HG02763 (cell line): ENCODE data around the gene URM1.
"Not testable (repeated sequence)": the region's sequence is repeated elsewhere in the genome, so short reads cannot be mapped to it uniquely, and the experiment has no call there.

Source experiments
- ATAC-seq: cut with Tn5 transposase; IDR thresholded peaks from one replicate; pipeline ENCODE4 v1.9.1; 2021; ENCODE audit warnings: mild to moderate bottlenecking, moderate library complexity; ENCODE audit not compliant: unreplicated experiment

Gene URM1

GRCh38 chr9:128406848-128407391, 35.7 kb downstream of the URM1 start:
- no peak for ATAC-seq

- no peak for ATAC-seq
Observed at GRCh38 chr9:128408963-128409431, 37.8 kb downstream of the URM1 start.

- ATAC-seq = no peak
Observed at GRCh38 chr9:128409450-128409849, 38.3 kb downstream of the URM1 start.

- ATAC-seq = no peak
Observed at GRCh38 chr9:128409978-128410377, 38.8 kb downstream of the URM1 start.

GRCh38 chr9:128411364-128412119, 40.4 kb downstream of the URM1 start:
- no peak for ATAC-seq

- no peak for ATAC-seq
Observed at GRCh38 chr9:128412120-128412790, 41.1 kb downstream of the URM1 start.

- ATAC-seq = not testable (repeated sequence)
Observed at GRCh38 chr9:128413728-128414127, 42.6 kb downstream of the URM1 start.

- ATAC-seq = no peak
Observed at GRCh38 chr9:128414461-128414860, 43.3 kb downstream of the URM1 start.

GRCh38 chr9:128415281-128415680, 44.1 kb downstream of the URM1 start:
- ATAC-seq = no peak

GRCh38 chr9:128416014-128416413, 44.8 kb downstream of the URM1 start:
- no peak for ATAC-seq

- ATAC-seq = no peak
Observed at GRCh38 chr9:128416432-128417019, 45.4 kb downstream of the URM1 start.

GRCh38 chr9:128419061-128419925, 48.1 kb downstream of the URM1 start:
- ATAC-seq = no peak

- ATAC-seq = peak; percentile 61
Observed at GRCh38 chr9:128420060-128420650, 49.0 kb downstream of the URM1 start.

GRCh38 chr9:128420651-128421481, 49.7 kb downstream of the URM1 start, which contains the start of gene CERCAM:
TSS of gene CERCAM (plus strand) at chr9:128420857. CDS start at chr9:128420878, 21 bp downstream.
- ATAC-seq = peak; percentile 59

GRCh38 chr9:128421482-128421996, 50.4 kb downstream of the URM1 start:
- ATAC-seq = no peak

- ATAC-seq = not testable (repeated sequence)
Observed at GRCh38 chr9:128422022-128422782, 51.0 kb downstream of the URM1 start.

GRCh38 chr9:128422783-128423150, 51.6 kb downstream of the URM1 start:
- ATAC-seq = no peak

GRCh38 chr9:128423356-128423755, 52.2 kb downstream of the URM1 start:
- not testable (repeated sequence) for ATAC-seq
